HG02623 (cell line): ENCODE measurements around the gene DELE1.

ENCODE experiments used
- ATAC-seq: cut with Tn5 transposase; IDR thresholded peaks from one replicate; pipeline ENCODE4 v1.9.1; 2021; ENCODE audit warnings: moderate library complexity; ENCODE audit not compliant: unreplicated experiment

The DELE1 gene

DNA sequence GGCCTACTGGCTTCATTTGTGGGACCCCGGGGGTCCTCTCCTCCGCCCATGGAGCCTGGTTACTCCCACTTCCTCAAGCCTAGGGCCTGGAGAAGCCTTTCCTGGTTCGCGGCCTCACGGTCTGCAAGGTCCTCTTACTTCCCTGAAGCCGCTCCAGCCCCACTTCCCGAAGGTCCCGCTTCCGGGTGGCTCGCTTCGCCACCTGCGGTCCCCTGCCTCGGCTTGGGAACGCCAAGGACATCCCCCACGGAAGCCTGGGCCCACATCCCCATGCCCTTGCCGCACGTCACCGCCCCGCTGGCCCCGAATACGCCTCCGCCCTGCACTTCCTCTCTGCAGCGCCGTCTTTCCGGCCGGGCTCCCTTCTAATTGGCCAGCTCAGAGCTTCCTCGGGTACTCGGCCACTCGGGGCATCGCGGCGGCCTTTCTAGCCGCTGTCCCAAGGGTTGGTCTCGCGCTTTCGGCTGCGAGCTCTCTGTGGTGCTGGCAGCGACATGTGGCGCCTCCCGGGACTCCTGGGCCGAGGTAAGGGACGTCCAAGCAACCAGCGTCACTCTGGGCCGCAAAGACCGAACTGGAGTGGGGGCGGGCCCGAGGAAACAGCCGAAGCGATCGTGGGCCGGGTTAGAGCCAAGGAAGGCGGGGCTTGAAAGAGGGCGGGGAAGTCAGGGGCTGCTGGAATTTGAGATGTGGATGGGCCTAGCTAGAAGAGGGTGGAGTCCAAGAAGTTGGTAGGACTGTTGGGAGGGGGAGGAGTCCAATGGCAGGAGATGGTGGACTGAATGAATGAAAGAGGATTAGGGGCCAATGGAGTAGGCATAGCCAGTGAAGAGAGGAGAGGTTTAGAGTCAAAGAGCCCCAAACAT, at the start of gene DELE1:
DELE1 (plus strand) TSS at position 424 of the 866 bp plus-strand sequence; CDS start at position 495, 71 bp downstream.
- ATAC-seq = peak; percentile 97

DNA sequence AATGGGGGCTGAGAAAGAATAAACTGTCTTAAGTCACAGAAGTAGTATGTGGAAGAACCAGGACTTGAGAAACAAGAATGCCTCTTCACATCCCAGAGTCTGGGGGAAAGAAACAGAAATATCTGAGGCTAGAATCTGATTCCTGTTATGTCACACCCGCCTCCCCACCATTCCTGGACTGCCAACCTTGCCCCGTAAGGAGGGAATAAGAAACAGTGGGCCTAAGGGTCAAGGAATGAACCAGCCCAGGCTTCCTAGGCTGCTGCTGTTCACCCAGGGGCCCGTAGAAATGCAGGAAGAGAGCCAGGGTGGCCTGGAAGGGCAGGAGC, 49.8 kb upstream of the DELE1 start:
- no peak for ATAC-seq

DNA sequence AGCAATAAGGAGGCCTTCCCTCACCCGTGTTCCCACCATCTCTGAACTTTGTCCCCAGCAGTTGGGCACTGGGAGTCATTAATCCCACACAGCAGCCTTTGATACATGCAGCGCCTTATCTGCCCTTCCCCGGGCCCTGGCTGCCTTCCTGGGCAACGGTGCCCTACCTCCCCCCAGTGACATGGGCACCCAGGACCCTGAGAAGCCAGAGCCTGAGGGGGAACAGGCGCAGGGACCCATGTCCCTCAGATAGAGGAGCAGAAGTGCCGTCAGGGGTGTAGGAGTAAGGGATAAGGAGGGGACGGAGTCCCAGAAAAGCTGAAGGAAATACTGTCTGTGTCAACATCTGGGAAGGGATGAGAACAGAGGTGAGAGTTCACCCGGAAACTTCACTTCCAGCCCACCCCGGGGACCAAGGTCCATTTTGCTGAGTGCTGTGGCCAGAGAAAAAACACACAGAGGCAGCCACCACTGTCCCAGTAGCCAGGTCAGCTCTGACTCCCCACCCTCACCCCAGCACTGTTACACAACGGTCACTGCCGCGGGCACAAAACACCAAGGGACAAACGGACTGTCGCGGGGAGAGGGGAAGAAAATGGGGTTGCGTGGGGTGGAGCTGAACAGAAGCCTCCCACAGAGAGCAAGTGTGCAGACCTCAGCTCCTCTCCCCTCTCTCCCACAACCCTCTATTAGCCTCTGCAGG, 49.3 kb upstream of the DELE1 start:
- no peak for ATAC-seq

DNA sequence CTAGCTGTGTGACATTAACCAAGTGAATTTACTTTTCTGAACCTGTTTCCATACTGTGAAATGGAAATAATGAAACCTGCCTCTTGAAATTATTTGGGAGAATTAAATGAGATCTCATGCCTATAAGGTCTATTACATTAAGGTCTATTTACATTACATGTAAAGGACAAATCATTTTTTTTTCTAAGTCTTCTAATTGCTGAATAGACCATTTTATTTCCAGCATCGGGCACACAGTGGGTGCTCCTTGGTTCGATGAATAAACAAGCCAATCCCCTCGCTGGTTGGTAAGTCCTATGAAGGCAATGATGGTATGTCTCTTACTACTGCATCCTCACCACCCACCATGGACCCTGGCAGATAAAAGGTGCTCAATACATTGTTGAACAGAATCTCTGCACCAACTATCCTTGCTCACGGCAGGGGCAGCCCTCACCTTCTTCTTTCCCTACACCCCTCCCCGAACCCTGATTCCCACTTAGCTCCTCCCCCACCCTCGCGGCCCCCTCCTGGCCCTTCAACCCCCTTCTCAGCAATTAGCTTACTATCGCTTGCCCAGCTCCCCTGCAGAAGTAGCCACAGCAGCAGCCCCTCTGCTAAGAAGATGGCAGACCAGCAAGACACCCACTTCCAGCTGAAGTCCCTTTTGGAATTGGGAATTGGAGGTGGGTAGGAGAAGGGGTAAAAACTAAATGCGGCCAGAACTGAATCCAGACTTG, 48.5 kb upstream of the DELE1 start:
- ATAC-seq = no peak

GRCh38 chr5:141875795-141876627, 47.7 kb upstream of the DELE1 start:
- ATAC-seq = no peak

DNA sequence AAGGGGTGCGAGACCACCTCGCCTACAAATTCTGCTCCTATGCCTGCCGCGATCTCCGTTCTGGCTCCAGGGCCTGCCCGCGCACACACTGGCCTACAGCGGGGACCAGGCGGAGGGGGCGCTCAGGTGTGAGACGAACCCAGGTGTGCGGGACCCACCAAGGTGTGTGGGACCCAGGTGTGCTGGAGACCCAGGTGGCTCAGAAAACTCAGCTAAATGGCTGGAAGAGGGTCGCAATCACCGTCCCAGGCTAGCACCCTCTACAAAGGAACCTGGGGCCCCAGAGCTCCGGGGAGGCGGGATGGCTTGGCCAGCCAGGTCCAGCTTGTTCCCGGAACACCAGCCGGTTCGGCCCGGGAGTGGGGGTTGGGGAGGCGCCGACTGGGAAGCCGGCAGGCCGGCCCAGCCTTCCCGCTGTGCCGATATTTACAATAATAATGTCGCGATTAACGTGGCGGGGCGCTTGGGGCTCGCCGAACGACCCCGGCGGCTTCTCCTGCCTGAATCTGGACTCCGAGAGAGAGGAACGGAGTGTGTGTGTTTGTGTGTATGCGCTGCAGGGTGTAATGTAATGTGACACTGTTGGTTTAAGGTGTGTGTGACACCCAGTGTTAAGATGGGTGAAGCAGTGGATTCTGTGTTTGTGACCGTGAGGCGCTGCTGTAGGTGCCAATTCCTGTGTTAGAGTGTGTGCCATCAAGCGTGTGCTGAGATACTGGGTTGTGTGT, 46.9 kb upstream of the DELE1 start:
- no peak for ATAC-seq

DNA sequence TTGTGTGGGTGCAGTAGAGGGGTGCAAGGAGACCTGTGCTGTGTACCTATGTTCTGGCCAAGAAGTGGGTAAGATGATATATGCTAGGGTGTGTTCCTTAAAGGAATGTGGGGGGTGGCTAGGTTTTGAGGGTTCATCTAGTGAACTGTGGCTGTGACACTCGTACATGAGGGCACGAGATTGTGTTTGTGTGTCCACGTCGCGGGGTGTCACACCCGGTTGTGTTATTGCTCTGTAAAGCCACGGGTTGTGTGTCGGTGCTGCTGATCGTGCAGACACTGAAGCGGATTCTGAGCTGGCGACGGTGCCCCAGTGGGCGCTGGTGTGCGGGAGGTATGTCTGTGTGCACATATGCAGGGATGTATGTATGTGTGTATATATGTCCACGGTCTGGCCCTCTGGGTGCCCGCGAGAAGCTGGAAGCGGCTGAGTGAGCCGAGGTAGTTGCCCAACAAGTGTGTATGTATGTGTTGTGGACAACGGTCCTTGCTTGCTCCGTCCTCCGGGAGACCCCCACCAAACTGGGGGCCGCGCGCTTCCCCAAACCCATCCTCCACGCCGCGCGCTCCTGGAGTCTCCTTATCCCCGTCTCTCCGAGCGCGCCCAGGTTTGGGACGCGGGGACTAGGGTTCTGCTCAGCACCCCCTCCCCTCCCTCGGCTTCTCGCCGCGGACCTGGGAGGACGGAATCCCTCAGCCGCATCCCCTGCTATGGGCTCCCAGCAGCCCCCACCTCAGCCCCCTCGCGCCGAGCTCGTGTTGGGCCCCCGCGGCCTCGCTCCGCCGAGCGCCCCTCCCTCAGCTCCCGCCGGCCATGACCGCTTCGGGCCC, 46.1 kb upstream of the DELE1 start:
- no peak for ATAC-seq

DNA sequence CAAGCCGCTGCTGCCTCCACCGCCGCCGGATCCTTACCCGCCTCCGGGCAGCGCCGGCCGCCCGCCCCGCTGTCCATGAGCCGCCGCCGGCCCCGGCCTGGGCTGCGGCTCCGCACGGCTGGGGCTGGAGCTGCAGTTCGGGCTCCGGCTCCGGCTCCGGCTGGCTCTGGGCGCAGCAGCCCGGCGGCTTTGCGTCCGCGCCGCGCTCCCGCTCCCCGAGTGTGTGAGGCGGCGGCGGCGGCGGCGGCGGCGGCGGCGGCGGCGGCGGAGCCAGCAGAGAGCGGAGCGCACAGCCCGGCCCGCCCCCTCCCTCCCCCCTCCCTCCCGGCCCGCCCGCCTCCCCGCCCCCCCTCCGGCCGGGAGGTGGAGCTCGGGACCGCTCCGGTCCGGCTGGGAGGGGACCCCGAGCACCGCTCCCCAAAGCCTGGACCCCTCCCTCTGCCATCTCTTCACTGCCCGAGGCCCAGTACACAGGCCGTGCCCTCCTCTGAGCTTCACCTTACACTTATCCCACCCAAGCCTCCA, 45.4 kb upstream of the DELE1 start, which contains the start of gene PCDH1:
PCDH1 (minus strand) TSS at position 225 of the 525 bp plus-strand sequence; CDS start at position 77, 148 bp downstream.
- no peak for ATAC-seq

DNA sequence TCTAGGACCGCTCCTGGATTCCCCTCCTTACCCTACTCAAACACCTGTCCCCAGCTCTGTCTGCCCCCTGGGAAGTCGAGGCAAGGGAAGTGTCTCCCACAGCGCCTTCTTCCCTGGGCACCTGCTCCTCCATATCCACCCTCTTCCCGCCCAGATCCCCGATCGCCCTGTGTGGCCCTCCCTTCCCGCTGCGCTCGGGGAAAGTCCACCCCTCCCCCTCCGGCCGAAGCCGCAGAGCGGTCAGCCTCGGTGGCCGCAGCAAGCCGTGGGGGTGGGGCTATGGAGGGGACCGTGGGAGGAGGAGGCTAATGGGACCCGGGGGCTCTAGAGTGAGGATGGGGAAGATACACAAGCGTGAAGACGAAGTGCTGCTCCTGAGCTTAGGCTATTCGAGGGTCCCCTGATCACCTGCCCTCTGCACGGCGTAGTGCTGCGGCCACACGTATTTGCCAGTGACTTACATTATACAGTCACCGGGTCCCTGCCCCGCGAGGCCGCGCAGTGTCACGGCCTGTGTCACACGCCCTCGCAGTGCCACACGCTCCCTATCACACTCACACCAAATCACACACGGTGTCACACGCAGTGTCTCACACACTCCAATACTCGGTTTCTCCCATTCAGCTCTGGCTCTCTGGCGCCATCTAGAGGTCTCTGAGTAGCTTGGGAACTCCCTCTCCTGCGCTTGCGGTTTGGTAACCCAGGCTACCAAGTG, 44.8 kb upstream of the DELE1 start:
- peak; percentile 89 for ATAC-seq

- ATAC-seq = no peak
These were observed 44.3 kb upstream of the DELE1 start for GRCh38 chr5:141879426-141879759.

DNA sequence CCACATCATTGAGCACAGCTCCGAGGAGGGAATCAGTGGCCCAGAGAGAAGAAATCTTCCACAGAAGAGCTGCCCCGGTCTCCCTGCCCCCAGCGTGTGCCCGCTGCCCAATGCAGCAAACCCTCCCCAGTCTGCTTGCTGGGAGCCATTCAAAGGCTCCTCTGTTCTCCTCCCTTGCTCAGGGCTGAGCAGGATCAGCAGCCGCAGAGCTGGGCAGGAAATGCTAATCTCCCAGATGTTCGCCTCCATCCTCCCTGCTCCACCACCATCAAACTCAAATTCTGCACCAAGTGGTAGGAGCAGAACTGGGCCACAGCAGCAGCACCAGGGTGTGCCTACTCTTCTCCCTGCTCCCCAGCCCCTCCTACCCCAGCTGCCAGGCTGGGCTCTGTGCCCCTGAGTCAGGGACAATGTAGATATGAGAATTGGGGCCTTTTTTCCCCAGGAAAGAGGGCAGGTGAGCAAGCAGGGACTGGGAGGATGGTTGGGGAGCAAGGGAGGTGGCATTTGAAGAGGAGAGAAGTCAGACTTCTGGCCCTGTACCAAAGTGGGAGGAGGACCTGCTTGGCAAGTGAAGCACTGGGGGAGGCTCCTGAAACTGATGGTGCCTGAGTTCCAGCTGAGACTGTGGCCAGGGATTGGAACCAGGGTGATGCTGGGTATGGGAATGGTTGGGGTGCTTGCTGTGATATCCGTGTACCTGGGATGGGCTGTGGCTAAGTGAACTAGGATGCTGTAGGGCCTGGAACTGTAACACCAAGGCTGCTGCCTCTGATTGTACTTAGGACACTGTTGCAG, 43.5 kb upstream of the DELE1 start:
- ATAC-seq = no peak

DNA sequence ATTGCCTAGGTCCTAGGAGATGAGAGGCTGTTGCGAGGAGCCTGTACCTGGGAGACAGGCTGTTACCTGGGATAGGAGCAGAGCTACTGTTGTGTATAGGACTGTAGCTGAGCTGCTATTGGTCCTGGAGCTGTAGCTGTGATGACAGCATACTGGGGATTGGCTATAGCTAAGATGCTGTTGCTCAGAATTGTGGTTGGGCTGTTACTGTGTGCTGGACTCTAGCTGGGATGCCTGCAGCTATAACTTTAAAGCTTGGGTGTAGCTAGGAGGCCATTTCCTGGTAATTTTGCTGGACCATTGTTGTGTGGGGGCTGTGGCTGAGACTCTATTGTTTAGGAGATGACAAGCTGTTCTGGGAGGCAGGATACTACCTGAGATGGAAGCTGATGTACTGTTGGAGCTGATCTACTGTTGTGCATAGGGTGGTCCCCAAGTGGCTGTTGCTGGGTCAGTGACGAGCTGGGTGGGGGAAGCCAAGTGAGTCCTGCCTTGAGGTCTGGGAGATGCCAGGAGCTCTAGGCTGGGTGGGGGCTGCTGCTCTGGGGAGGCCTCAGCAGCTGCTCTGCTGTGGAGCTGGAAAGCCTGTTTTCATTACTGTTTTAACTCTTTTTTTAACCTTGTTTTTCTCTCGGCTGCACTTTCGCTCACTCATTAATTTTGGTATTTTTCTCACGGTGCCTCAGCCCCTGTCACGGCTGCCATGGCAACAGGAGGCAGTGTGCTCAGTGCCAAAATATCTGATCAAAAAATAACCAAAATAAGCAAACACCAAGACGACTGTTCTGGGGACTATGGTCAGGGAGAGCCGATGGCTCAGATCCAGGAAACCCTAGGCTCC, 42.5 kb upstream of the DELE1 start:
- ATAC-seq = no peak

GRCh38 chr5:141881886-141882285, 41.8 kb upstream of the DELE1 start:
- ATAC-seq = no peak

DNA sequence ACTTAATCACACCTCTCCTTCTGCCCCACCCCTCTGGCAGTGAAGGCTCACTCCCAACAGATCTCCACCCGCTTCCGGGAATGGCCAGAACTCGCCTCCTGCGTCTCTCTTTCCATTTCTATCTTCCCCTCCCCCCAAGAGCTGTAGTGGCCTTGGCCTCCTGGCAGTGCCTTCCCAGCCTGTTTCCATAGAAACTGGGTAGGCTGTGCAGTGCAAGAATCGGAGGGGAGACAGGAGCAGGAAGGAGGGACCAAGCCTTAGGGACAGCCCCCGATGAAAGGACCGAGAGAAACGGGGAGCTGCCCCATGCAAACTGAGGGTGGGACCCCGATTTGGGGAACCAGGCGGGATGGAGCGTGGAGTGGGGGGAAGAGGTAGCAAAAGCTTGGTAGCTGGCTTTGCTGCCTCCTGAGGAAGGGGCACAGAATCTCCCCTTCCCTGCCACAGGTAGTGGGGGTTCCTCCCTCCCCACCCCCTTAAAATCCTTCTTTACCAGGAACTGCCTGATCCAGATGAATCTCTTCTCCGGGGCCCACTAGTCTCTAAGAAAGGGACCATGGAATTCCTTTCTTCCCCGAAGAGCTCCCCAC, 41.0 kb upstream of the DELE1 start:
- no peak for ATAC-seq

GRCh38 chr5:141883184-141883891, 40.3 kb upstream of the DELE1 start:
- no peak for ATAC-seq

GRCh38 chr5:141883892-141884318, 39.8 kb upstream of the DELE1 start:
- ATAC-seq = no peak
